SK-N-SH treated with all-trans-retinoic acid at 6 μM for 48 hours (cell line): ENCODE results near the gene ABTB1.

Experiments used
- ARNTL ChIP-seq: fragments of 450-650 bp; formaldehyde crosslinking; IDR thresholded peaks from 2 replicates; pipeline ENCODE4 v1.5.0; 2020; ENCODE audit warnings: low read depth, mild to moderate bottlenecking, moderate library complexity, borderline replicate concordance
- RARB ChIP-seq: fragments of 250-450 bp; sonication (Bioruptor Pico); IDR thresholded peaks from 2 replicates; pipeline ENCODE4 v1.8.0; 2021; ENCODE audit warnings: mild to moderate bottlenecking, moderate library complexity
- TOX ChIP-seq: fragments of 250-450 bp; sonication (Bioruptor Pico); IDR thresholded peaks from 2 replicates; pipeline ENCODE4 v1.8.0; 2021; ENCODE audit warnings: mild to moderate bottlenecking, moderate library complexity, borderline replicate concordance
- TF ChIP-seq, protein P1 (sequence below): fragments of 250-450 bp; sonication (Bioruptor Pico); IDR thresholded peaks from 2 replicates; pipeline ENCODE4 v1.8.0; 2020; ENCODE audit warnings: mild to moderate bottlenecking, moderate library complexity, borderline replicate concordance

DNA sequence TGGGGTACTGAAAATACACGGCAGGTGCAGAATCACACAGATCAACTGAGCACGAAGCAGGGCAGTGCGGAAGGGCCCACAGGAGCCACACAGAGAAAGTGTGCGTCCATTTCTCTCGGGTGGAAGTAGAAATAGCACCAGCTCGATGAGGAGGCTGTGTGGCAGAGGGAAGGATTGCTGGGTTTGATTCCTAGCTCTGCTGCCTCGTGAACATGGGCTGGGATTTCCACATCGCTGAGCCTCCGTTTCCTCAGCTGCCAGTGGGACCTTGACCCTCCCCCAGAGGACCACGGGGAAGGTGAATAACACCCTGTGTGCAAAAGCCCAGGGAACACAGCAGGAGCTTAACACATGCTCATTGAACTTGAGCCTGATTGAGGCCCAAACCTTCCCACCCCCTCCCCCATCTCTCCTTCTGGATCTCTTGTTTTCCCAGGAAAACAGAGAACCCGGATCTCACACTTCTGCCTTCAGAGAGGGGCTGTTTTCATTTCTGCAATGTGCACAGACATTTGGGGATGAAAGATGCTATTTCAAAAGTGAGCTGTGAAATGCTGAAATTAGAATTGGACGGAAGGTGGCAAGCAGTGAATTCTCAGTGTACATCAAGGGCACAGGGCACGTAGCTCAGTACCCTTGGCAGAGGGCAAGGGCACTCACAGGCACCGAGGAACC, 38.4 kb downstream of the ABTB1 start:
- TF ChIP-seq TOX (no peak), RARB (no peak), ARNTL (CRISPR knock-in tag) (no peak)
- TF ChIP-seq, protein P1, sequence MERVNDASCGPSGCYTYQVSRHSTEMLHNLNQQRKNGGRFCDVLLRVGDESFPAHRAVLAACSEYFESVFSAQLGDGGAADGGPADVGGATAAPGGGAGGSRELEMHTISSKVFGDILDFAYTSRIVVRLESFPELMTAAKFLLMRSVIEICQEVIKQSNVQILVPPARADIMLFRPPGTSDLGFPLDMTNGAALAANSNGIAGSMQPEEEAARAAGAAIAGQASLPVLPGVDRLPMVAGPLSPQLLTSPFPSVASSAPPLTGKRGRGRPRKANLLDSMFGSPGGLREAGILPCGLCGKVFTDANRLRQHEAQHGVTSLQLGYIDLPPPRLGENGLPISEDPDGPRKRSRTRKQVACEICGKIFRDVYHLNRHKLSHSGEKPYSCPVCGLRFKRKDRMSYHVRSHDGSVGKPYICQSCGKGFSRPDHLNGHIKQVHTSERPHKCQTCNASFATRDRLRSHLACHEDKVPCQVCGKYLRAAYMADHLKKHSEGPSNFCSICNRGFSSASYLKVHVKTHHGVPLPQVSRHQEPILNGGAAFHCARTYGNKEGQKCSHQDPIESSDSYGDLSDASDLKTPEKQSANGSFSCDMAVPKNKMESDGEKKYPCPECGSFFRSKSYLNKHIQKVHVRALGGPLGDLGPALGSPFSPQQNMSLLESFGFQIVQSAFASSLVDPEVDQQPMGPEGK, result no peak
